Measurements from ENCODE around the gene DIS3. TPM values are rescaled to one million over a fixed set of nuclear protein-coding genes. Genes with fewer than 3 reads are reported as not detected.

Gene DIS3
- total and polyA plus RNA-seq, 10 of the 15 experiments (the other 5 are each of a cell fraction or from before 2014, with no cell fraction given), result 10.8 to 65.3 (median 39.2) TPM

GRCh38 chr13:72751220-72751619 lies 30.5 kb downstream of the DIS3 start:
- Histone ChIP-seq H3K4me1 (ENCODE audit: control insufficient read depth, insufficient read depth, low read length) (no peaks in the 10 kb centered on the region), H3K4me2 (ENCODE audit: control insufficient read depth, insufficient read depth) (no peak overlapping the region), H3K27ac (ENCODE audit: control insufficient read depth, insufficient read depth) (no peak overlapping the region), H3K4me3 (no peak overlapping the region), H3K9me3 (replicated peaks; ENCODE audit: control insufficient read depth, insufficient read depth, low read length) (no peaks in the 10 kb centered on the region; the same call in 2 of the 3 replicates), H3K27me3 (replicated peaks in 1 of 2; ENCODE audit: control insufficient read depth in 2 of 2, insufficient read depth in 2 of 2, low read length in 1 of 2) (no peaks in the 10 kb centered on the region), H2AFZ (ENCODE audit: control insufficient read depth, low read depth, low read length) (no peak overlapping the region), H4K20me1 (ENCODE audit: control insufficient read depth, insufficient read depth) (no peaks in the 10 kb centered on the region), H3K9ac (ENCODE audit: control insufficient read depth, insufficient read depth, low read length) (no peak overlapping the region), H3K79me2 (ENCODE audit: control insufficient read depth, insufficient read depth, low read length) (no peaks in the 10 kb centered on the region; the same call in 1 of the 2 replicates), H3K36me3 (ENCODE audit: control insufficient read depth in 2 of 2, insufficient read depth in 2 of 2, low read length in 1 of 2) (peaks cover 7 to 49% of the 10 kb centered on the region in 2 experiments)
- SMC1A ChIA-PET (ENCODE audit: uncharacterized antibody, unreplicated experiment), result interaction anchor here (0.7 to 1.6 kb wide), 2 partner anchors 12 to 15 kb away, joined by 3 to 4 read pairs; no protein-coding TSS in a partner anchor
- in situ Hi-C loops (cut with MboI), result no loop called here
- no peak for DNase-seq (ENCODE audit: low read depth, low spot score)
- FAIRE-seq, result no peak
- intact Hi-C loops (cut with micrococcal nuclease; ENCODE audit: unreplicated experiment), result no loop called here
- no TSS peak for BruUV-seq (replicated peaks)
- POLR2A ChIA-PET, result no interaction called here
- ATAC-seq, result no peak
- no peak for TF ChIP-seq STAT3 (IDR thresholded peaks at IDR 0.05; ENCODE audit: low read depth, low read length)
- RAD21 ChIA-PET (ENCODE audit: unreplicated experiment), result no interaction called here
- CTCF ChIA-PET, result interaction anchor here (1.5 kb wide), 1 partner anchor 11 kb away, joined by 3 read pairs; no protein-coding TSS in a partner anchor

GRCh38 chr13:72745260-72745659 lies 36.4 kb downstream of the DIS3 start:
- Histone ChIP-seq H3K9ac (ENCODE audit: control insufficient read depth, insufficient read depth, low read length) (no peak overlapping the region), H3K9me3 (replicated peaks; ENCODE audit: control insufficient read depth, insufficient read depth, low read length) (no peaks in the 10 kb centered on the region), H3K4me1 (ENCODE audit: control insufficient read depth, insufficient read depth, low read length) (no peaks in the 10 kb centered on the region), H2AFZ (ENCODE audit: control insufficient read depth, low read depth, low read length) (no peak overlapping the region), H4K20me1 (ENCODE audit: control insufficient read depth, insufficient read depth) (no peaks in the 10 kb centered on the region), H3K27ac (ENCODE audit: control insufficient read depth, insufficient read depth) (no peak overlapping the region), H3K4me3 (no peak overlapping the region), H3K27me3 (replicated peaks in 1 of 2; ENCODE audit: control insufficient read depth in 2 of 2, insufficient read depth in 2 of 2, low read length in 1 of 2) (no peaks in the 10 kb centered on the region), H3K36me3 (ENCODE audit: control insufficient read depth in 2 of 2, insufficient read depth in 2 of 2, low read length in 1 of 2) (peaks cover 6 to 38% of the 10 kb centered on the region in 2 experiments; a peak in 3 of 4 replicates), H3K79me2 (ENCODE audit: control insufficient read depth, insufficient read depth, low read length) (peaks cover 3% of the 10 kb centered on the region), H3K4me2 (ENCODE audit: control insufficient read depth, insufficient read depth) (no peak overlapping the region)
- FAIRE-seq, result no peak
- RAD21 ChIA-PET (ENCODE audit: unreplicated experiment), result no interaction called here
- BruUV-seq (replicated peaks), result no TSS peak
- CTCF ChIA-PET, result interaction anchor here (1.4 kb wide), 1 partner anchor 34 kb away, joined by 3 read pairs; no protein-coding TSS in a partner anchor
- intact Hi-C loops (cut with micrococcal nuclease; ENCODE audit: unreplicated experiment), result no loop called here
- 0% methylated on average over 1 of the region's 1 CpG for WGBS (ENCODE audit: insufficient coverage, insufficient replicate concordance, low lambda C conversion rate, missing lambda C conversion rate)
- peak; percentile 27; the same call in 2 of the 3 replicates for ATAC-seq
- no peak for DNase-seq (ENCODE audit: low read depth, low spot score)
- SMC1A ChIA-PET (ENCODE audit: uncharacterized antibody, unreplicated experiment), result interaction anchor here (0.8 to 1.4 kb wide), 2 partner anchors 12 to 34 kb away, joined by 3 read pairs; no protein-coding TSS in a partner anchor
- POLR2A ChIA-PET, result interaction anchor here (0.9 kb wide), 1 partner anchor 16 kb away, joined by 3 read pairs; no protein-coding TSS in a partner anchor
- in situ Hi-C loops (cut with MboI), result no loop called here
- TF ChIP-seq IRF5 (IDR thresholded peaks at IDR 0.05; ENCODE audit: borderline replicate concordance) (no peak), NFIC (IDR thresholded peaks at IDR 0.05; ENCODE audit: low read depth, low read length) (no peak), EP300 (IDR thresholded peaks at IDR 0.05; ENCODE audit: borderline replicate concordance in 1 of 2, control insufficient read depth in 1 of 2, low read depth in 2 of 2, low read length in 2 of 2) (no peak), MTA3 (IDR thresholded peaks at IDR 0.05; ENCODE audit: borderline replicate concordance, low read length) (no peak), IRF4 (IDR thresholded peaks at IDR 0.05; ENCODE audit: low read depth, low read length) (no peak), CHD1 (IDR thresholded peaks at IDR 0.05; ENCODE audit: low read depth, low read length) (no peak), LARP7 (IDR thresholded peaks at IDR 0.05) (no peak), KDM1A (IDR thresholded peaks at IDR 0.05; ENCODE audit: borderline replicate concordance) (no peak), RELA (IDR thresholded peaks at IDR 0.05; ENCODE audit: borderline replicate concordance, partially characterized antibody) (no peak), GABPA (IDR thresholded peaks at IDR 0.05; ENCODE audit: low read depth) (no peak), RAD51 (IDR thresholded peaks at IDR 0.05) (no peak), ELK1 (IDR thresholded peaks at IDR 0.05; ENCODE audit: low read depth, low read length) (no peak), BHLHE40 (IDR thresholded peaks at IDR 0.05; ENCODE audit: borderline replicate concordance in 1 of 2, low read depth in 2 of 2, low read length in 1 of 2) (no peak), KLF5 (IDR thresholded peaks at IDR 0.05; ENCODE audit: partially characterized antibody) (no peak)
